B cell (primary cell): ENCODE data around the gene KLHL7. TPM values are rescaled to one million over a fixed set of nuclear protein-coding genes. Genes with fewer than 3 reads are reported as not detected.

Experiments
- ATAC-seq: fragments of 200-7000 bp; cut with Tn5 transposase; one replicate; pipeline ENCODE4 v1.10.0; 2021; ENCODE audit warnings: low read depth, mild to moderate bottlenecking, moderate number of reproducible peaks, moderate library complexity
- CTCF ChIA-PET: fragments of 350-600 bp; sonication (Branson Sonifier 250); formaldehyde crosslinking; loops from one replicate; lab custom pipeline; 2021; ENCODE audit warnings: antibody characterized with exemption, inconsistent platforms; lab: Charles Lee
- POLR2A ChIA-PET: fragments of 350-600 bp; sonication (Branson Sonifier 250); formaldehyde crosslinking; loops from one replicate; lab custom pipeline; 2021; ENCODE audit warnings: antibody characterized with exemption; lab: Charles Lee
- DNase-seq: peaks from one replicate; pipeline ENCODE4 v3.0.0; 2013
- H2AFZ ChIP-seq: 2 replicates; pipeline ENCODE4 v1.6.1; 2012; ENCODE audit warnings: mild to moderate bottlenecking, low read depth, low read length; ENCODE audit not compliant: insufficient read depth, poor library complexity, severe bottlenecking
- H3K27ac ChIP-seq, 2 donors: 1 replicate in 1 of 2; 2 replicates in 1 of 2; pipeline ENCODE4 v1.5.1; 2012 to 2013; ENCODE audit warnings: low read length in 2 of 2, mild to moderate bottlenecking in 2 of 2, moderate library complexity in 1 of 2
- H3K27me3 ChIP-seq, 4 experiments: fragments of 200-600 bp in 1 of 4; sonication (generic) in 1 of 4; replicated peaks in 1 of 4; 1 replicate in 2 of 4; 2 replicates in 2 of 4; pipeline versions ENCODE4 v1.6.1 to v1.7.0; 2013 to 2016; ENCODE audit warnings: low read length in 3 of 4, mild to moderate bottlenecking in 2 of 4, mixed read lengths in 1 of 4, moderate library complexity in 1 of 4; ENCODE audit not compliant: insufficient read depth in 4 of 4, control insufficient read depth in 3 of 4; ENCODE audit errors: control extremely low read depth in 1 of 4
- H3K36me3 ChIP-seq, 2 experiments: replicated peaks in 1 of 2; 1 replicate in 1 of 2; 2 replicates in 1 of 2; pipeline versions ENCODE4 v1.6.1 to v1.7.1; 2013; ENCODE audit warnings: low read length in 1 of 2; ENCODE audit not compliant: insufficient read depth in 2 of 2, control insufficient read depth in 1 of 2; ENCODE audit errors: control extremely low read depth in 1 of 2, extremely low read depth in 1 of 2
- H3K4me1 ChIP-seq, 2 donors: fragments of 200-600 bp in 1 of 2; sonication (generic) in 1 of 2; 1 replicate in 1 of 2; 2 replicates in 1 of 2; pipeline versions ENCODE4 v1.5.1 to v1.6.1; 2013 to 2017; ENCODE audit warnings: low read length in 2 of 2; ENCODE audit not compliant: control insufficient read depth in 2 of 2, insufficient read depth in 2 of 2
- H3K4me2 ChIP-seq: replicated peaks from 2 replicates; pipeline ENCODE3; 2012; ENCODE audit warnings: mild to moderate bottlenecking, low read depth, low read length; ENCODE audit not compliant: poor library complexity, severe bottlenecking
- H3K4me3 ChIP-seq, 5 experiments: fragments of 200-600 bp in 1 of 5; sonication (generic) in 1 of 5; 1 replicate in 3 of 5; 2 replicates in 2 of 5; pipeline versions ENCODE4 v1.5.1 to v1.7.0; 2011 to 2016; ENCODE audit warnings: low read length in 4 of 5, mild to moderate bottlenecking in 4 of 5, low read depth in 2 of 5, control low read depth in 1 of 5, moderate library complexity in 1 of 5; ENCODE audit not compliant: insufficient read depth in 1 of 5; ENCODE audit errors: control extremely low read depth in 1 of 5, extremely low read depth in 1 of 5
- H3K79me2 ChIP-seq: fragments of 200-600 bp; sonication (generic); one replicate; pipeline ENCODE4 v1.6.0; 2016; ENCODE audit warnings: low read length; ENCODE audit not compliant: control insufficient read depth, insufficient read depth
- H3K9ac ChIP-seq: fragments of 200-600 bp; sonication (generic); 2 replicates; pipeline ENCODE4 v1.6.1; 2017; ENCODE audit warnings: mild to moderate bottlenecking, low read length, moderate library complexity
- H3K9me3 ChIP-seq, 3 donors: one replicate each; pipeline versions ENCODE4 v1.6.1 to v1.7.1; 2013; ENCODE audit warnings: low read length in 2 of 3; ENCODE audit not compliant: control insufficient read depth in 2 of 3, insufficient read depth in 1 of 3; ENCODE audit errors: control extremely low read depth in 1 of 3
- H4K20me1 ChIP-seq: 2 replicates; pipeline ENCODE4 v1.6.0; 2012; ENCODE audit warnings: mild to moderate bottlenecking, low read length; ENCODE audit not compliant: insufficient read depth, control insufficient read depth, poor library complexity, severe bottlenecking
- H3K27ac Mint-ChIP-seq: one replicate; pipeline ENCODE4 v1.8.0; 2021; ENCODE audit warnings: mixed read lengths
- H3K27me3 Mint-ChIP-seq: one replicate; pipeline ENCODE4 v1.8.0; 2021; ENCODE audit warnings: mixed read lengths
- H3K4me1 Mint-ChIP-seq: one replicate; pipeline ENCODE4 v1.8.0; 2021; ENCODE audit warnings: mixed read lengths
- H3K4me3 Mint-ChIP-seq: one replicate; pipeline ENCODE4 v1.8.0; 2021; ENCODE audit warnings: mixed read lengths
- H3K9me3 Mint-ChIP-seq: one replicate; pipeline ENCODE4 v1.8.0; 2022; ENCODE audit warnings: mixed read lengths; ENCODE audit not compliant: insufficient read depth
- EZH2 ChIP-seq: IDR thresholded peaks from 2 replicates; pipeline ENCODE4 v1.6.1; 2012; ENCODE audit warnings: borderline replicate concordance, low read depth, mild to moderate bottlenecking, moderate library complexity, low read length; ENCODE audit not compliant: insufficient read depth, poor library complexity, severe bottlenecking
- WGBS: methylation state at CpG from one replicate; pipeline ENCODE4 v1.1.5; 2013; ENCODE audit warnings: missing lambda C conversion rate; ENCODE audit not compliant: insufficient coverage; 5-methylcytosine and 5-hydroxymethylcytosine counted together
- intact Hi-C: fragments of 100-400 bp; cut with micrococcal nuclease; formaldehyde crosslinking; loops from one replicate; pipeline ENCODE4 v1.10.0; 2022
- polyA plus RNA-seq: library from polyadenylated mRNA; depleted of rRNA; stranded (reverse); fragments of >200 nt; gene quantifications from 2 replicates; pipeline ENCODE4 v1.2.3, GENCODE V29; 2012
- total RNA-seq, 2 donors: library from RNA; stranded (reverse); fragments of 120-200 nt in 1 of 2; gene quantifications; 1 replicate in 1 of 2; 2 replicates in 1 of 2; pipeline versions ENCODE4 v1.2.3 to v1.2.4, GENCODE V29; 2013 to 2022
- TF ChIP-seq, protein P1 (sequence below): fragments of 200-600 bp; IDR thresholded peaks from one replicate; pipeline ENCODE4 v1.8.0; 2022; ENCODE audit warnings: antibody characterized with exemption, mild to moderate bottlenecking

KLHL7 gene
- total and polyA plus RNA-seq, 2 donors (not counting 1 experiment from before 2014, with no cell fraction given): 9.2 to 22.8 TPM

DNA sequence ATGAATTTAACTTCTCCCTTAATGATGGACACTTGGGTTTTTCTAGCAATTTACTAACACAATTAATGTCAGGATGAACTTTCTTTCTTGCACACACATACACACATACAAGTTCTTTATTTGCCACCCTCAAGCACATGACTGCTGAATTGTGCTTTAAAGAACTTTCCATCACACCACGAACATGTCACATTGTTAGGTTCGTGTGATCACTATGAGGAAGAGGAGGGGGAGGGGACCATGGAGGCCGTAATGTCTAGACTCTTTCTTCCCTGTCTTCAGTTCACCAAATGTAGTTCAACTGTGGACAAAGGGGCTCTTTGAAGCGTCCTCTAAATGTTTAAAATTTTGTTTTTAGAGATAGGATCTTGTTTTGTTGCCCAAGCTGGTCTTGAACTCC is 107.3 kb downstream of the KLHL7 start:
- H3K4me3 Mint-ChIP-seq: no peak overlapping the region
- no peak overlapping the region for H3K27ac Mint-ChIP-seq
- H3K27me3 Mint-ChIP-seq: peaks cover 23% of the 10 kb centered on the region
- TF ChIP-seq EZH2: no peak
- TF ChIP-seq, protein P1, sequence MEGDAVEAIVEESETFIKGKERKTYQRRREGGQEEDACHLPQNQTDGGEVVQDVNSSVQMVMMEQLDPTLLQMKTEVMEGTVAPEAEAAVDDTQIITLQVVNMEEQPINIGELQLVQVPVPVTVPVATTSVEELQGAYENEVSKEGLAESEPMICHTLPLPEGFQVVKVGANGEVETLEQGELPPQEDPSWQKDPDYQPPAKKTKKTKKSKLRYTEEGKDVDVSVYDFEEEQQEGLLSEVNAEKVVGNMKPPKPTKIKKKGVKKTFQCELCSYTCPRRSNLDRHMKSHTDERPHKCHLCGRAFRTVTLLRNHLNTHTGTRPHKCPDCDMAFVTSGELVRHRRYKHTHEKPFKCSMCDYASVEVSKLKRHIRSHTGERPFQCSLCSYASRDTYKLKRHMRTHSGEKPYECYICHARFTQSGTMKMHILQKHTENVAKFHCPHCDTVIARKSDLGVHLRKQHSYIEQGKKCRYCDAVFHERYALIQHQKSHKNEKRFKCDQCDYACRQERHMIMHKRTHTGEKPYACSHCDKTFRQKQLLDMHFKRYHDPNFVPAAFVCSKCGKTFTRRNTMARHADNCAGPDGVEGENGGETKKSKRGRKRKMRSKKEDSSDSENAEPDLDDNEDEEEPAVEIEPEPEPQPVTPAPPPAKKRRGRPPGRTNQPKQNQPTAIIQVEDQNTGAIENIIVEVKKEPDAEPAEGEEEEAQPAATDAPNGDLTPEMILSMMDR: no peak
- H3K4me3 ChIP-seq: no peak overlapping the region
- H4K20me1 ChIP-seq: no peaks in the 10 kb centered on the region
- no peaks in the 10 kb centered on the region for H3K9me3 ChIP-seq
- DNase-seq (no peak), ATAC-seq (no peak)
- no CpG with 5 or more reads among the region's 4 CpGs for WGBS
- no peaks in the 10 kb centered on the region for H3K9me3 Mint-ChIP-seq
- no peak overlapping the region for H3K9ac ChIP-seq
- no peaks in the 10 kb centered on the region for H3K27me3 ChIP-seq
- intact Hi-C loops: no loop called here
- no peak overlapping the region for H3K4me2 ChIP-seq
- H3K4me1 Mint-ChIP-seq: no peaks in the 10 kb centered on the region
- H2AFZ ChIP-seq: no peak overlapping the region
- ChIA-PET POLR2A (no interaction called here), CTCF (no interaction called here)
- no peaks in the 10 kb centered on the region for H3K79me2 ChIP-seq
- H3K36me3 ChIP-seq: no peaks in the 10 kb centered on the region
- H3K27ac ChIP-seq: no peak overlapping the region
- no peaks in the 10 kb centered on the region for H3K4me1 ChIP-seq

DNA sequence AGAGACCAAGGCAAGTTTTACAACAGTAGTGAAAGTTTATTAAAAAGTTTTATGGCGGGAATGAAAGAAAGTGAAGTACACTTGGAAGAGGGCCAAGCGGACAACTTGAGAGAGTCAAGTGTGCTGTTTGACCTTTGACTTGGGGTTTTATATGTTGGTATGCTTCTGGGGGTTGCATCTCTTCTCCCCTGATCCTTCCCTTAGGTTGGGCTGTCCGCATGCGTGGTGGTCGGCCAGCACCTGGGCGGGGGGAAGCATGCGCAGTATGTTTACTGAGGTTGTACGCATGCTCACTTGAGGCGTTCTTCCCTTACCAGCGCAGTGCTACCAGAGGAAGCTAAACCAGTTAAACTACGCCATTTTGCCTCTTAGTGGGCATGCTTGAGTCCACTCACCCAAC is 108.2 kb downstream of the KLHL7 start:
- intact Hi-C loops: no loop called here
- no peaks in the 10 kb centered on the region for H3K36me3 ChIP-seq
- WGBS: 94% methylated on average over 11 of the region's 11 CpGs
- no peak overlapping the region for H3K27ac ChIP-seq
- H3K4me3 Mint-ChIP-seq: no peak overlapping the region
- H3K79me2 ChIP-seq: no peaks in the 10 kb centered on the region
- H3K9ac ChIP-seq: no peak overlapping the region
- no peaks in the 10 kb centered on the region for H3K9me3 ChIP-seq
- no peaks in the 10 kb centered on the region for H3K9me3 Mint-ChIP-seq
- ATAC-seq (no peak), DNase-seq (no peak)
- TF ChIP-seq, protein P1: no peak
- no peak for TF ChIP-seq EZH2
- peaks cover 24% of the 10 kb centered on the region for H3K27me3 Mint-ChIP-seq
- H3K4me1 ChIP-seq: no peaks in the 10 kb centered on the region
- no peaks in the 10 kb centered on the region for H4K20me1 ChIP-seq
- no peak overlapping the region for H3K4me2 ChIP-seq
- no peak overlapping the region for H2AFZ ChIP-seq
- no peak overlapping the region for H3K27ac Mint-ChIP-seq
- no peak overlapping the region for H3K4me3 ChIP-seq
- POLR2A ChIA-PET: no interaction called here
- no peaks in the 10 kb centered on the region for H3K4me1 Mint-ChIP-seq
- H3K27me3 ChIP-seq: no peaks in the 10 kb centered on the region
- CTCF ChIA-PET: no interaction called here
